GM12878 (cell line): ENCODE data around the gene ZMIZ1. TPM values are rescaled to one million over a fixed set of nuclear protein-coding genes. Genes with fewer than 3 reads are reported as not detected.

Experiments used
- ATAC-seq: fragments of 200-7000 bp; cut with Tn5 transposase; 3 replicates; pipeline ENCODE4 v1.9.1; 2020; ENCODE audit warnings: mild to moderate bottlenecking, moderate library complexity
- BruUV-seq: library from RNA; stranded (reverse); fragments of 400-500 nt; replicated peaks from 2 replicates; lab custom pipeline; 2021; lab: Mats Ljungman, UMichigan
- CTCF ChIA-PET: fragments of 300-600 bp; sonication (Branson Sonifier 250); formaldehyde crosslinking; extraction: SDS; loops from one replicate; lab custom pipeline; 2021; ENCODE audit warnings: inconsistent platforms; lab: Yijun Ruan, JAX
- POLR2A ChIA-PET: fragments of 350-600 bp; formaldehyde crosslinking; extraction: SDS; loops from one replicate; lab custom pipeline; 2021; ENCODE audit warnings: inconsistent platforms; lab: Charles Lee
- RAD21 ChIA-PET: fragments of 300-600 bp; sonication (Branson Sonifier 250); formaldehyde crosslinking; loops from one replicate; lab custom pipeline; 2023; ENCODE audit warnings: antibody characterized with exemption; ENCODE audit not compliant: unreplicated experiment; lab: Charles Lee
- SMC1A ChIA-PET: fragments of 300-600 bp; sonication (Branson Sonifier 250); formaldehyde crosslinking; loops from one replicate; lab custom pipeline; 2023; ENCODE audit not compliant: unreplicated experiment, uncharacterized antibody; lab: Charles Lee
- DNase-seq: peaks from one replicate; pipeline ENCODE4 v3.0.0-alpha.2; 2011; ENCODE audit warnings: low read depth, low spot score
- FAIRE-seq: peaks from 3 replicates; lab custom pipeline; 2011; peaks lifted over from hg19 to GRCh38; lab: Jason Lieb, UNC
- H2AFZ ChIP-seq: 2 replicates; pipeline ENCODE4 v1.6.0; 2011; ENCODE audit warnings: low read depth, low read length, control low read depth; ENCODE audit not compliant: control insufficient read depth
- H3K27ac ChIP-seq: 2 replicates; pipeline ENCODE4 v1.5.1; 2011; ENCODE audit warnings: control low read depth; ENCODE audit not compliant: control insufficient read depth, insufficient read depth
- H3K27me3 ChIP-seq, 2 experiments: replicated peaks in 1 of 2; 2 replicates each; pipeline versions ENCODE4 v1.6.0 to v1.6.1; 2011; ENCODE audit warnings: low read length in 1 of 2; ENCODE audit not compliant: control insufficient read depth in 2 of 2, insufficient read depth in 2 of 2
- H3K36me3 ChIP-seq, 2 experiments: 2 replicates each; pipeline ENCODE4 v1.5.1; 2011; ENCODE audit warnings: low read length in 1 of 2; ENCODE audit not compliant: control insufficient read depth in 2 of 2, insufficient read depth in 2 of 2
- H3K4me1 ChIP-seq: 2 replicates; pipeline ENCODE4 v1.6.1; 2011; ENCODE audit warnings: mild to moderate bottlenecking, low read length, moderate library complexity, mixed read lengths; ENCODE audit not compliant: control insufficient read depth, insufficient read depth
- H3K4me2 ChIP-seq: 2 replicates; pipeline ENCODE4 v1.6.0; 2011; ENCODE audit warnings: control low read depth; ENCODE audit not compliant: control insufficient read depth, insufficient read depth
- H3K4me3 ChIP-seq: fragments of 200-600 bp; sonication (generic); 2 replicates; pipeline ENCODE4 v1.5.1; 2016
- H3K79me2 ChIP-seq: 2 replicates; pipeline ENCODE4 v1.6.0; 2011; ENCODE audit warnings: low read length; ENCODE audit not compliant: control insufficient read depth, insufficient read depth
- H3K9ac ChIP-seq: 2 replicates; pipeline ENCODE4 v1.8.0; 2011; ENCODE audit warnings: low read length, control low read depth, mixed read lengths; ENCODE audit not compliant: control insufficient read depth, insufficient read depth
- H3K9me3 ChIP-seq: replicated peaks from 3 replicates; pipeline ENCODE4 v1.5.1; 2011; ENCODE audit warnings: mild to moderate bottlenecking, low read length; ENCODE audit not compliant: control insufficient read depth, insufficient read depth
- H4K20me1 ChIP-seq: 2 replicates; pipeline ENCODE4 v1.6.0; 2011; ENCODE audit not compliant: control insufficient read depth, insufficient read depth
- CREM ChIP-seq: IDR thresholded peaks from 2 replicates; pipeline ENCODE4 v1.6.1; 2014; ENCODE audit warnings: antibody characterized with exemption, low read depth
- CTCF ChIP-seq, 3 experiments: IDR thresholded peaks in 2 of 3; conservative IDR thresholded peaks in 1 of 3; 2 replicates each; pipeline ENCODE4 v1.5.1; 2011; ENCODE audit warnings: low read depth in 3 of 3, low read length in 3 of 3, mild to moderate bottlenecking in 3 of 3, control low read depth in 2 of 3, moderate library complexity in 2 of 3, inconsistent platforms in 1 of 3, mixed read lengths in 1 of 3; ENCODE audit not compliant: control insufficient read depth in 2 of 3, insufficient read depth in 1 of 3; ENCODE audit errors: extremely low read depth in 1 of 3
- E4F1 ChIP-seq: fragments of 450-650 bp; IDR thresholded peaks from 2 replicates; pipeline ENCODE4 v1.6.1; 2018; ENCODE audit warnings: borderline replicate concordance, mild to moderate bottlenecking; ENCODE audit not compliant: partially characterized antibody
- FOXK2 ChIP-seq: fragments of 450-650 bp; IDR thresholded peaks from 2 replicates; pipeline ENCODE4 v1.6.1; 2017; ENCODE audit warnings: mild to moderate bottlenecking, moderate library complexity
- KDM1A ChIP-seq: fragments of 200-600 bp; sonication (generic); IDR thresholded peaks from 2 replicates; pipeline ENCODE4 v1.6.1; 2016; ENCODE audit warnings: borderline replicate concordance
- RAD21 ChIP-seq: IDR thresholded peaks from 2 replicates; pipeline ENCODE4 v1.6.1; 2011; ENCODE audit warnings: mild to moderate bottlenecking, low read depth, low read length, moderate library complexity; ENCODE audit not compliant: insufficient read depth
- RFX5 ChIP-seq: IDR thresholded peaks from 2 replicates; pipeline ENCODE4 v1.6.1; 2011; ENCODE audit warnings: low read depth, low read length, improper control_type of control experiment
- SIN3A ChIP-seq: IDR thresholded peaks from 2 replicates; pipeline ENCODE4 v1.6.1; 2012; ENCODE audit warnings: low read depth, low read length, improper control_type of control experiment
- WGBS: methylation state at CpG from one replicate; pipeline ENCODE4 v1.1.6; 2016; ENCODE audit warnings: low lambda C conversion rate; ENCODE audit not compliant: insufficient replicate concordance, insufficient coverage; ENCODE audit errors: missing lambda C conversion rate; 5-methylcytosine and 5-hydroxymethylcytosine counted together
- in situ Hi-C: fragments of 300-500 bp; cut with MboI; formaldehyde crosslinking; loops from 9 replicates; pipeline ENCODE4 v1.14.3; 2018; ENCODE audit warnings: mixed read lengths
- intact Hi-C: fragments of 100-400 bp; cut with micrococcal nuclease; formaldehyde crosslinking; loops from one replicate; pipeline ENCODE4 v1.14.2; 2022; ENCODE audit not compliant: unreplicated experiment
- polyA plus RNA-seq, 11 experiments: library from polyadenylated mRNA; depleted of rRNA in 4 of 11; unstranded in 6 of 11; stranded (reverse) in 5 of 11; fragments of >200 nt; fragmentation: Nextera tagmentation in 4 of 11; fragmentation: Illumina TruSeq in 1 of 11; extraction: Ambion mirVana in 4 of 11; extraction: Trizol in 1 of 11; gene quantifications; 1 replicate in 1 of 11; 2 replicates in 10 of 11; pipeline versions ENCODE4 v1.2.1 to v1.2.3, GENCODE V29; 2011 to 2016; ENCODE audit warnings: inconsistent platforms in 2 of 11, missing spikeins in 2 of 11, low read depth in 1 of 11
- total RNA-seq, 4 experiments: library from RNA; depleted of rRNA in 3 of 4; stranded (reverse); fragments of >200 nt in 3 of 4; fragmentation: Illumina TruSeq in 1 of 4; extraction: Trizol in 1 of 4; gene quantifications; 2 replicates each; pipeline versions ENCODE4 v1.2.1 to v1.2.3, GENCODE V29; 2013 to 2021

ZMIZ1 gene
- total and polyA plus RNA-seq, 10 of the 15 experiments (the other 5 are each of a cell fraction or from before 2014, with no cell fraction given), result 3.1 to 82.3 (median 14.9) TPM

GRCh38 chr10:79087721-79088120, 19.0 kb downstream of the ZMIZ1 start:
- CTCF ChIA-PET, result no interaction called here
- no peaks in the 10 kb centered on the region for H3K9me3 ChIP-seq
- DNase-seq, result no peak
- no peak overlapping the region for H3K4me3 ChIP-seq
- no peak overlapping the region for H3K4me2 ChIP-seq
- no peaks in the 10 kb centered on the region for H4K20me1 ChIP-seq
- SMC1A ChIA-PET, result no interaction called here
- 23% methylated on average over 6 of the region's 6 CpGs for WGBS
- peaks cover 31% of the 10 kb centered on the region for H3K4me1 ChIP-seq
- no peaks in the 10 kb centered on the region for H3K36me3 ChIP-seq
- no peak overlapping the region for H3K27ac ChIP-seq
- FAIRE-seq, result no peak
- TF ChIP-seq CREM (no peak), CTCF (IDR thresholded peaks at IDR 0.05 in 2 of 3, conservative IDR thresholded peaks at IDR 0.05 in 1 of 3; ENCODE audit: control insufficient read depth in 2 of 3, extremely low read depth in 1 of 3, insufficient read depth in 1 of 3, low read depth in 3 of 3, low read length in 3 of 3) (no peak), SIN3A (no peak), RAD21 (no peak), RFX5 (no peak), FOXK2 (no peak), E4F1 (no peak), KDM1A (no peak)
- no TSS peak for BruUV-seq
- POLR2A ChIA-PET, result no interaction called here
- intact Hi-C loops (no loop called here), in situ Hi-C loops (no loop called here)
- no peak overlapping the region for H3K9ac ChIP-seq
- H2AFZ ChIP-seq, result no peak overlapping the region
- RAD21 ChIA-PET, result no interaction called here
- H3K79me2 ChIP-seq, result no peaks in the 10 kb centered on the region
- H3K27me3 ChIP-seq, result peaks cover 0 to 2% of the 10 kb centered on the region in 2 experiments; a peak in 1 of 4 replicates
- no peak for ATAC-seq
